Hepatic stellate cell (primary cell): ENCODE measurements around the gene ARHGAP8.

Experiments used
- DNase-seq: peaks from one replicate; pipeline ENCODE4 v3.0.0; 2011; ENCODE audit warnings: low spot score

ARHGAP8 gene

DNA sequence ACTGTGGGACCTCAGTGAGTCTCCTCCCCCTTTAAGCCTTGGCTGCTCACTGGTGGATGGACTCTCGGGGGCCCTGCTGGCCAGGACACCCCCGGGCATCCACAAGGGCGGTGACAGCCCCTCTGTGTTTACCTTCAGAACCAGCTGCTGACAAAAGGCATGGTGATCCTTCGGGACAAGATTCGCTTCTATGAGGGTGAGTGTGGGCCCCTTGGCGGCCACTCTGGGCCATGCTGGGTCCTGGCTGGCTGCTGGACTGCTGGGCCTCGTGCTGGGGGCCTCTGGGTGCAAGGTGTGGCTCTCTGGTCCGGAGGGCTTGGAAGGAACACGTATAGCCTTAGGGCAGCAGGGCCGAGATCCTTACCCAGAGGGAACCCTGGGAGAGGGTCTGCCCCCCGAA lies 25.9 kb upstream of the ARHGAP8 start:
- DNase-seq, result no peak

DNA sequence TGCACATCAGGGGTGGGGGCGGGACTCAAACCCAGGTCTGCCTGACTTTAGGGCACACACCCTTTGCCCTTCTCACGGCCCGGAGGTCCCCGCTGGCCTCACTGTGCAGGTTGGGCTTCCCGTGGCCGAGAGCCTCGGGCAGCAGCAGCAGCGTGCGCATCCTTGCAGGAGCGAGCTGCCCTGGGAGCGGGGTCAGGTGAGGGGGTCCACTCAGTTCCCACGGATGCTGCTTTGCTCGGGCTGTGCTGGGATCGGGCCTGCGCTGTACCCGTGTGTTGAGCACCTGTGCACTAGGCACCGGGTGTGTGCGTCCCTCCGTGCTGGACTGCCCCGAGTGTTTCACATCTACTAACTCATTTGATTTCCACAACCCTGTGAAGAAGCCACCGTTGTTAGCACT lies 25.2 kb upstream of the ARHGAP8 start:
- no peak for DNase-seq

DNA sequence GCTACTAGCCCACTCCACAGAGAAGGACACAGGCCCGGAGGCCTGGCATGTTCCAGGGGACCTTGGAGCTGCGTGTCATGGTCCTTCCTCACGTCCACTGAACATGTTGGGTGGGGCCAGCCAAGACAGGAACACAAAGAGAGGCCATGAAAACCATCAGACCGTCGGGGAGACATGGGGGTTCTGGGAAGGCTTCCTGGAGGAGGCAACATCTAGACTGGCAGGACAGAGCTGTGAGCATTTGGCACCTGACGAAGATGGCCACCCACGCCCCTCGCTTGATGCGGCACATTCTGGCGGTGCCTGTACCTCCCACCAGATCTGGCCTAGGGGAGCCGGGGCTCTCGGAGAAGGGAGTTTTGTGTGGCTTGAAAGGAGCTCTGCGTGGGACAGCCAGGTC lies 24.7 kb upstream of the ARHGAP8 start:
- no peak for DNase-seq

DNA sequence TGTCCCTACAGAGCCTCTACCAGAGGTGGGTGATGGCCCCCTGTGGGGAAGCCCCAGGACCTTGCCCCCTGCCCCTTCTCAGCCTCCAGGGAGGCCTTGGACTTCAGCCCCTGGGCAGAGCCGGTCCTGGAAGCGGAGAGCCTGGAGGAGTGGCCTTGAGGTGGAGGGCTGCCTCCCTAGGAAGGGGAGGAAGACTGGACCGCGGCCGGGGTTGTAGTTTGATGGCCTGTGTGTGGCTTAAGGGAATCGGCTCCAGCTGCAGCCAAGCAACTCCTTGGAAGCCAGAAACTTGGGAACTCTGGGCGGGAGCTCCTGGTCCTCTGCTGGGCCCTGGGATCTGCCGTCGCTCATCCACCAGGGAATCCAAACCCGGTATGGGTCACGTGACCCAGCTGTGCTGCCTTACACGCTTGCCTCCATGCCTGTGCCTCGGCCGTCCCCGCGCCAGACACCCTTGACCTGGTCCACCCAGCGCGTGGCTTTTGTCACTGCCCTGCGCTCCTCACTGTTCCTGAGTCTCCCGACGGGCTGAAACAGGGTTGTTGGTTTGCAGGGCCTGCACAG lies 23.5 kb upstream of the ARHGAP8 start:
- no peak for DNase-seq

DNA sequence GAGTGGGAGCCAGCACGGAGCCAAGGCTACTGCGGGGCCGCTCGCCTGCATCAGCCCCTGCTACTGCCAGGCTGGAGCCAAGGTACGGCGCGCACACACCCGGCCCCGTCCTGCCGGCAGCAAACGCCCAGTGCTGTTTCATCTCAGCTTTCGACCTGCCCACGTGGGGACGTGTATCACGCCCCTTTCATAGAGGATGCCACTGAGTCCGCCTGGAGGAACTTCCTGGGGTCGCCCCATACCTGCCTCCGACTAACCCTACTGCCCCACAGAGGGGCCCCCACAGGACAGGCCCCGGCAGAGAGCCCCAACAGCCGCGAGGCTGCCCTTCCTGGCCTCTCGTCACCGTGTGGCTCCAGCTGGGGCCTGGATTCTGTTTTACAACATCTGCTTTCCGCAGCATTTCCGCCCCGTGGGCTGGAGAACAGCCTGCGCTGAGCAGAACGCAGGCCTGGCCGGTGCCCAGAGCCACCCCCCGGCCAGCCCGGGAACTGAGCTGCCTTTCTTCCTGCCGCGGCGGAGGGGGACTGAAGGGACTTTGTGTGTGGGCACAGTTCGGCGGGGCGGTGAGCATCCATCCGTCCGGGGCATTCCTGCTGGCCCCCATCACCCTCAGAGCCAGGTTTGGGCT lies 22.9 kb upstream of the ARHGAP8 start:
- DNase-seq, result peak; percentile 75

DNA sequence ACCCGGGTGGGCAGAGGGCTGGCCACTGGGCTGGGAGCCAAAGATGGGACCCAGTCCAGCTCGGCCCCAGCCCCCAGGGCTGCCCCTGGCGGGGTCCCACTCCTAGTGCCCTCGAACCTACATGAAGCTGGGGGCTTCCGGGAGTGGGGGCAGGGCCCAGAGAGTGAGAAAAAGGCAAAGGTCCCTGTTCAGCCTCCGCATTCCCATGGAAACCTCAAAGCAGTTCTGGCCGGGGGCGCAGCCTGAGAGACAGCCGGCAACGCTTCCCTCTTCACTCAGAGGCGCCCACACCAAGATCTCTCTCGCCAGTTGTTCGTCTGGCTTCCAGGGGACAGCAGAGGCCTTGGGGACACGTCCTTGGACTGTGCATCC lies 22.4 kb upstream of the ARHGAP8 start:
- DNase-seq, result no peak

DNA sequence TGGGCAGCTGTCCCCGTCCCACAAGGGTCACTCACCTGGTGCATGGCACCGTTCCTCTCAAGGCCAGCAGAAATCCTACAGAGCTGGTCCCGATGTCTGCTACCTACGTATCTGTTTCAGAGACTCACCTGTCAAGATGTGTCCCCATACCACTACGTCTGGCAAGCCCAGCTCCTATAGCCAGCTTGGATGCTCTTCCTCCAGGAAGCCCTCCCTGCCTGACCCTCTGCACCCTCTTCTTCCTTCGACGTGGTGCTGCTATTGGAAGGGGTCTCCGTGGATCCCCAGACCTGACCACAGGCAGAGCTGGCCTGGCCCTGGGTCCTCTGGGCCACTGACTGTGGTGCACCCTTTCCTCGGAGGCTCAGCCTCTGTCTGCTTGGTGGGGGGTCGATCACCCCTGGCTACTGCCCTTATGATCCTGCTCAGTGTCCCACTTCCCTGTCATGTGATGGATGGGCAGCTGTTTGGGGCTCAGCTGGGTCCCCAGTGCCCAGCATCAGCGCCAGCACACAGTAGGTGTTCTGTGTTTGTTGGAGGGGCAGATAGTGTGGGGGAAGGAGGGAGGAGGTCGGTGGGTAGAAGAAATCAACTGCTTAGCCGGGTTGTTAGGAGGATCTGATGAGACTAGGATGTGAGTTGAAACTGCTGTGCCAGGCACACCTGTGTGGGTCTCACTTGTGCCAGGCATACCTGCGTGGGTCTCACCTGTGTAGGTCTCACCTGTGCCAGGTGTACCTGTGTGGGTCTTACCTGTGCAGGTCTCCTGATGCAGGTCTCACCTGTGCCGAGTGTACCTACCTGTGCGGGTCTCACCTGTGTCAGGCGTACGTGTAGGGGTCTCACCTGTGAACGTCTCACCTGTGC lies 21.7 kb upstream of the ARHGAP8 start:
- DNase-seq, result no peak

DNA sequence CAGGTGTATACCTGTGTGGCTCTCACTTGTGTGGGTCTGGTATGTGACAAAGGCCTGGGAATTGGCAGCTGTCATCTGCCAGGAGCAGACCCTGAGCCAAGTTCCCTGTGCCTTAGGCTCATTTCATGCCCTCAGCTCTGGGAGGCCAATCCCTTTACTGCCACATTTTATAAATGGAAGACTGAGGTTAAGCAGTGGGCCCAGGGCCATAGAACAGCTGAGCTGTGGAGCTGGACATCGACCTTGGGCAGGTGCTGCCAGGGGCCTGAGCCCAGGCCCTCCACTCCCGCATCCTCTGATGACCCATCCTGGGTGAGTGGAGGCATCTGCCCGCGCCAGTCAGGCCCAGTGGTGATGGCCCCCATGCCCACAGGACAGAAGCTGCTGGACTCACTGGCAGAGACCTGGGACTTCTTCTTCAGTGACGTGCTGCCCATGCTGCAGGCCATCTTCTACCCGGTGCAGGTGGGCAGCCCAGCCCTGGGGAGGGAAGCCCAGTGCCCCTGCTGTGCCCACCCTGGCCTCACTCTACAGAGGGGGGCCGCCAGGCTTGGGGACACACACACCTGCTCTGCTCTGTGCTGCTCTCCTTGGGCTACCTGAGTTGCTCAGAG lies 20.9 kb upstream of the ARHGAP8 start:
- no peak for DNase-seq

DNA sequence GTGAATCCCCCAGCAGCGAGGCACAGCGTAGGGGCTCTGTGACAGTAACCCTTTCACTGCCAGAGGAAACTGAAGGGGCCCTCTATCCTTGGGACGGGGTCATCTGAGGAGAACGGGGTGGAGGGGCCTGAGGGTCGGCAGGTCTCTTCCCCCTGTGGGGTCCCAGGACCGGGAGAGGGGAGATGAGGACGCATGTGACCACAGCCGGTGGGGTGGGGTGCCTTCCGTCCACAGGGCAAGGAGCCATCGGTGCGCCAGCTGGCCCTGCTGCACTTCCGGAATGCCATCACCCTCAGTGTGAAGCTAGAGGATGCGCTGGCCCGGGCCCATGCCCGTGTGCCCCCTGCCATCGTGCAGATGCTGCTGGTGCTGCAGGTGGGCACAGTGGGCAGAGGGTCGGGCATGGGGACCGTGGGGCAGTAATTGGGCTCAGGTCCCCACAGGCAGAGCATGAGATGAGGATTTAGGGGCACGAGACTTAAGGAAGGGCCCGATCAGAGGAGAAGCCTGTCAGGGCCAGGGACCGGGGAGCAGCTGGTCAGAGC lies 20.3 kb upstream of the ARHGAP8 start:
- DNase-seq, result no peak

DNA sequence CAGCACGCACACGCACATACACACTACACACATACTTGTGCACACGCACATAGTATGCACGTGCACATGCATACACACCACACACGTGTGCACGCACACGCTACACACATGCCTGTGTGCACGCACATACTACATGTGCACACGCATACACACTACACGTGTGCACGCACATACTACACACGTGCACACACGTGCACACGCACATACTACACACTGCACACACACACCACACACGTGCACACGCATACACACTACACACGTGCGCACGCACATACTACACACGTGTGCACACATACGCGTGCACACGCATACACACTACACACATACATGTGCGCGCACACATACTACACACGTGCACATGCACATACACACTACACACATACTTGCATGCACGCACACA lies 19.7 kb upstream of the ARHGAP8 start:
- no peak for DNase-seq

DNA sequence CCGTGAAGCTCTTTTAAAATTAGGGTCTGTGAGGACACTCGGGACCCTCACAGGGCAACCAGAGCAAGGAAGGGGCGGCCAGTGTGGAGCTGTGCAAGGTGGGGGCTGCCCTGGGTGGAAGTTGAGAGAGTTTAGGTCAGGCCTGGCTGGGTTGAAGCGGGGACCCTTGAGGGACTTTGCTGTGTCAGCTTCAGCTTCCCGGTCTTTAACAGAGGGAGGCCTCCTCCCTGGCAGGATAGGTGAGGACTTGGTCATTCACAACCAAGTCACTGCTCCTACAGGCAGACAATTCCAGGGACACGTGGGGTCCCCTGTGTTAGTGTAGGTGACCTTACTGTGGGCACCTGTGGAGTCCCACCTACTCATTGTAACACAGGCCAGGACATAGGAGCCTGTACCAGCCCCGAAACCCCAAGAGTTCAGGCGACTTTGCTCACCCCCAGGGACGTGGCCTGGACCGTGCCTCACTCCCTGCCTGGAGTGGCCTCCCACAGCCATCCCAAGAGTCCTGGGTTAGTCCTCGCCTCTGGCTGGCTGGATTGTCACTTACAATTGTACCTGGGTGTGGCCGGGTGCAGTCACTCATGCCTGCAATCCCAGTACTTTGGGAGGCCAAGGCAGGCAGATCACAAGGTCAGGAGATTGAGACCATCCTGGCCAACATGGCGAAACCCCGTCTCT lies 18.8 kb upstream of the ARHGAP8 start:
- DNase-seq, result no peak

DNA sequence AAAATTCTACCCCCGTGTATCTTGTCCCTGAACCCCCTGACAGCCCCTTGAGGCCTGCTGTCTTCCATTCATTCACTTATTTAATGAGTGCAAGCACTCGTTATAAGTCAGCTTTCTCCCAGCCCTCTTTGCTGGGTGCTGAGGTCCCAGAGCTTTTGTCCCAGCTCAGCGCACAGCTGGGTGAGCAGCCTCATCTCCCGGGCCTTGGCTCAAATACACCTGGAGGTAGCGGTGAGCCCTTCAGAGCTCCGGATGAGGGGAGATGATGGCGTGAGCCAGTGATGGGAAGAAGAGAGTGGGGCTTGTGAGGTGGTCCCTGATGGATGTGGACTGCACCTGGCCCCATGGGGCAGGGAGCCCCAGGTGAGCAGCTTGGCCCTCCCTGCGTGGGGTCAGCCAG lies 18.1 kb upstream of the ARHGAP8 start:
- DNase-seq, result no peak

DNA sequence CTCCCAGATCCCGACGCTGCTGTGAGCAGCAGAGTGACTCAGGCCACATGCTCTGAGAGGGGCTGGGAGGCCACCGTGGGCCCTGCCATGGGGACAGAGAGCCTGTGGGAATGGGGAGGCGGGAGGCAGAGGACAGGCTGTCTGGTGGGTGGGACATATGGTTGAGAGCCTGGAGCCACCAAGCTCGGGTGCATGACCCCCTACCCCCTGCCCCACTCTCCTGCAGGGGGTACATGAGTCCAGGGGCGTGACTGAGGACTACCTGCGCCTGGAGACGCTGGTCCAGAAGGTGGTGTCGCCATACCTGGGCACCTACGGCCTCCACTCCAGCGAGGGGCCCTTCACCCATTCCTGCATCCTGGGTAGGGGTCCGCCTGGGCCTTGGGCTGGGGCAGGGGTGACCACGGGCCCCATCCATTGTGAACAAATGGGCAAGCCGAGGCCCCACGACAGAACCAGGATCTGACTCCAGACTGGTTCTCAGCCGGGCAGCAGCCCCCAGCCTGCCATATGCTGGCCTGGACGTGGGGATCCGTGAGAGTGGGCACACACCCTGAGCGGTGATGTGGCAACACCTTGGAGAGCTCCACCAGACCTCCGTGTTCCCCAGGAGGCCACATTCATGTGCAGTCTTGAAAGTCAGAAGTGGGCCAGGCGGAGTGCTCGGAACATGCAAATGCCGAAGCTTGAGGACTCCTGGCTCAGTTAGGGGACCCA lies 17.4 kb upstream of the ARHGAP8 start:
- DNase-seq, result no peak

DNA sequence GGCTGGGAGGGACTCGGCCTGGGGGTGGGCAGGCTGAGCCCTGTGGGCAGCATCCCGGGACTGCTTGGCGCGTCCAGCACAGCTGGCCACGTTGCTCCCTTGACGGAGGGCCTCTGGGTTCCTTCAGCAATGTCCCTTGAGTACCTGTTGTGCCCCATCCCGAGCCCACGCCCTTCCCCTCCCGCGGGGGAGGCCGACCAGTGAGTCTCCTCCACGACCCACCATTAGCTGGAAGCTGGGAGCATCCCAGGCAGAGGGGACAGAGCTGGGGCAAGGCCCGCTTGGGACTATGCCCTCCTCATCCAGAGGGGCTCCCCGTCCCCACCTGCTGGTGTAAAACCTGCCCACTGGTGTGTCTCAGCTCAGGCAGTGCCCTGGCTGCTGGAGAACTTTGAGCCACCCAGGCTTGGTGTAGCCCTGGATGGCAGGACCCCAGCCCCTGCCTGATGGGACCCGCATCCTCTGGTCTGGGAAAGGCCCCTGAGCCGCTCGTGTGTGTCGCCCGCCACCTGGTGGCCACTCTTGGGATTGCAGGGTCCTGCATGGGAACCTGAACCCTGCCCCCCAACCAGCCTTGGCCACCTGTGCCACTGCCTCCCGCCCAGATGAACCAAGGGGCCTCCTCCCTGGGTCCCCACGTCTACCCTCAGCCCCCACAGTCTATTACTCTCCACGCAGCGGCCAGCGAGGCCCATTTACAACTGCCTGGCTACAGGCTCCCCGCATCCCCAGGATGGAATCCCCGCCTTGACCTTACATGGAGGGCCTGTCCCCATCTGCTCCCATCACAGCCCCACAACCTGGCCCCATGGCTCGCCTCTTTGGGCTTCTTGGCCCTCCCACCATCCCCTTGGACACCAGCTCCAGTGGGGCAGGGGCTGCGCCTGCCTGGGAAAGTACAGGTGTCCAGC lies 16.6 kb upstream of the ARHGAP8 start:
- DNase-seq, result peak; percentile 78

DNA sequence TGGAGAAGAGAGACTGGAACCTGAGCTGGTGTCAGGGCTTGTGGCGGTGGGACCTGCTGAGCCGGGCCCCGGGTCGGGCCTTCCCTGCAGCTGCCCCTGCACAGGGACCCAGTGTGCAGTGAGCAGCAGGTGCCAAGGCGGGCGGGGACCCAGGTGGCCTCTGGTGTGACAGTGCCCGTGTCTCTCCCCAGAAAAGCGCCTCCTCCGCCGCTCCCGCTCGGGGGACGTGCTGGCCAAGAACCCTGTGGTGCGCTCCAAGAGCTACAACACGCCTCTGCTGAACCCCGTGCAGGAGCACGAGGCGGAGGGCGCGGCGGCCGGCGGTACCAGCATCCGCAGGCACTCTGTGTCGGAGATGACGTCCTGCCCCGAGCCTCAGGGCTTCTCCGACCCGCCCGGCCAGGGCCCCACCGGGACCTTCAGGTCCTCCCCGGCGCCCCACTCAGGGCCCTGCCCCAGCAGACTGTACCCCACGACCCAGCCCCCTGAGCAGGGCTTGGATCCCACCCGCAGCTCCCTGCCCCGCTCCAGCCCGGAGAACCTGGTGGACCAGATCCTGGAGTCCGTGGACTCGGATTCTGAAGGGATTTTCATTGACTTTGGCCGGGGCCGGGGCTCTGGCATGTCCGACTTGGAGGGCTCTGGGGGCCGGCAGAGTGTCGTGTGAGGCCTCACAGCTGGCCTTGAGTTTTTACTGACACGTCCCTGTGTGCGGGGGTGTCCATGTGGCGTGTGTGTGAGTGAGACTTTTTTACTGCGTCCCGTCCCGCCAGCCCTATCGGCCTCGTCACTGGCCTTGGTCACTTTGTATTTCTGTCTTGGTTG lies 15.6 kb upstream of the ARHGAP8 start:
- no peak for DNase-seq

DNA sequence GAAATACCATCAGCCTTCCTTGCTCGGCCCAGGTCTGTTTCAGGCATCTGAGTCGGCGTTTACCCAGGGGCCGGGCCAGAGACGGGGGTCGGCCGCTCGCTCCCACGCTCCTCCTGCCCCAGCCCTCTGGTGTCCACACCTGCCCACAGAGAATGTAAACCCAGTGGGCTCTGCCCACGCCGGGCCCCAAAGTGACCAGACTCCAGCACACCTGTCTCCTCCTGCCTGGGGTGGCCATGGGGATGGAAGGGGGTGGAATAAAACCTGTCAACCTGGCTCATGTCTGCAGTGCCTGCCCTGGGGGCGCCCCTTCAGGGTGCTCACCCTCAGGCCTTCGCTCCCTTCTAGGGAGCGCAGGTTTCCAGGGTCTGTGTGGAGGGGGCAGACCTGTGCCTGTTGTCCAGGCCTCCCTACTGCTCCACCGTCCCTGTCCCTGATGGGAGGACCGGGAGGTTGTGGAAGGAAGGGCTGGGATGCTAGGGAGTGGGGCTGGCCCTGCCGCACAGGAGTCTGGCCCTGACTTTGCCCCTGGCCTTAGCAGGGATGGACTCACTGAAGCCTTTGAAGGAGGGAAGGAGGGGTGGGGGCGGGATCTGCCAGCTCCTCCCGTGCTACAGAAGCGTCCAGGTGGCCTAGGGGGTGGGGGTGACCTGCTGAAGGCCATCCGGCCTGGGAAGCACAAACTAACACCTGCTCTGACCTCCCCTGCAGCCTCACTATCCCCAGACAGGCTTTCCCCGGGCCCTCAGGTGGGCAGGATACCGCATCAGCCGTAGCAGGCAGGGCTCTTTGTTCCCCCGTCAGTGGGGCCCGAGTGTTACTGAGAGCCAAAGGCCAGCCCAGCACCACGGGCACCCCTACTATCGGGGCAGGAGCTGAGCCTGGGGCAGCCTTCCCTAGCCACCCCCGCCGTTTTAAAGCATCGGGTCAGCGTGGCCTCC lies 14.7 kb upstream of the ARHGAP8 start:
- DNase-seq, result no peak

DNA sequence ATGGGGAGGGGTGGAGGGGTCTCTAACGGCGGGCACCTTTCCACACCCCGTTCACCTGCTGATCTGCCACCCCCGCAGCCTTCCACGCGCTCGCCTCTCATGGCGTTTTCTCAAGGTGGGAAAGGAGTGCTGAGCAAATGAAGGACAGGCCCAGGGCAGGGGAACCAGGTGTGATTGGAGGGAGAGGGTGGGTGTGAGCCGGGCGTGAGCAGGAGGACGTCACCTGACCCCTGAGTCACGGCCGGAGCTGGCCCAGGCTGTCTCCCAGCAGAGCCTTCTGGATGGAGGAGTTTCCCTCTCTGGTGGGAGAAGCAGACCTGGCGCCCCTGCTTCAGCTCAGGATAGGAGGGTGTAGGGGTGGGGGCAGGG lies 14.0 kb upstream of the ARHGAP8 start:
- no peak for DNase-seq

DNA sequence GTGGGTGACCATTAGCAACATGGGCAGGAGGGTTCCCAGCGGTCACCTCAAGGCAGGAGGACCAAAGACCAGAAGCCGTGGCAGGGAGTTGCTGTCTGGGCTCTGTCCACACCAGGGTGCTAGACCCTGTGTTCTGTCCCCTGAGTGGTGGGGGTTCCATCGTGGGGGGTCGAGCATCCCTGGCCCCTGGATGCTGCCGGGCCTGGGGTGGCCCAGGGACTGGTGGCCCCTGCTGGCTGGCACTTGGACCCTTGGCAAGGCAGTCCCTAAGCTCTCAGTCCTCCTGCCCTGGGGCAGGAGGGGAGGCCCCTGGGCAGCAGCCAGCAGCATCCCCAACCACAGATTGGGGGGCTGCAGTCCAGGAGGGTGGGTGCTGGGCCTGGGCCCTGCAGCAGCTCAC lies 13.4 kb upstream of the ARHGAP8 start:
- DNase-seq, result no peak
